GM23338 (cell line): ENCODE data around the gene FHAD1.

ENCODE experiments used
- CREB1 ChIP-seq: fragments of 250-450 bp; sonication (Bioruptor Pico); IDR thresholded peaks from 2 replicates; pipeline ENCODE4 v1.5.0; 2020; ENCODE audit warnings: low read depth, mild to moderate bottlenecking, moderate library complexity
- EZH2 ChIP-seq: fragments of 200-600 bp; sonication (generic); IDR thresholded peaks from one replicate; pipeline ENCODE4 v1.8.0; 2017; ENCODE audit warnings: antibody characterized with exemption, mild to moderate bottlenecking, low read depth; ENCODE audit not compliant: unreplicated experiment
- EZH2phosphoT487 ChIP-seq: fragments of 200-600 bp; sonication (generic); IDR thresholded peaks from one replicate; pipeline ENCODE4 v1.8.1; 2018; ENCODE audit warnings: antibody characterized with exemption; ENCODE audit not compliant: unreplicated experiment
- JUNB ChIP-seq: IDR thresholded peaks from one replicate; pipeline ENCODE4 v1.6.1; 2016; ENCODE audit warnings: antibody characterized with exemption; ENCODE audit not compliant: unreplicated experiment
- NANOG ChIP-seq: IDR thresholded peaks from 2 replicates; pipeline ENCODE4 v1.6.1; 2016; ENCODE audit warnings: antibody characterized with exemption, borderline replicate concordance
- POLR2AphosphoS5 ChIP-seq: IDR thresholded peaks from 2 replicates; pipeline ENCODE4 v1.6.1; 2016; ENCODE audit warnings: antibody characterized with exemption, low read depth
- STAT1 ChIP-seq: IDR thresholded peaks from one replicate; pipeline ENCODE4 v1.6.1; 2016; ENCODE audit warnings: antibody characterized with exemption; ENCODE audit not compliant: unreplicated experiment
- ZNF114 ChIP-seq: fragments of 250-450 bp; sonication (Bioruptor Pico); IDR thresholded peaks from 2 replicates; pipeline ENCODE4 v1.5.0; 2020; ENCODE audit warnings: mild to moderate bottlenecking, moderate library complexity
- ZNF331 ChIP-seq: fragments of 250-450 bp; sonication (Bioruptor Pico); IDR thresholded peaks from 2 replicates; pipeline ENCODE4 v1.5.0; 2020; ENCODE audit warnings: low read depth, mild to moderate bottlenecking, moderate library complexity
- TF ChIP-seq, protein P1 (sequence below), 2 experiments: fragments of 200-600 bp in 1 of 2; sonication (generic) in 1 of 2; conservative IDR thresholded peaks; 2 replicates each; pipeline versions ENCODE4 v1.5.1 to v1.6.1; 2016 to 2017; ENCODE audit warnings: antibody characterized with exemption in 2 of 2, low read depth in 2 of 2, mild to moderate bottlenecking in 2 of 2, moderate library complexity in 1 of 2
- TF ChIP-seq, protein P2 (sequence below): IDR thresholded peaks from one replicate; pipeline ENCODE4 v1.6.1; 2018; ENCODE audit warnings: antibody characterized with exemption; ENCODE audit not compliant: unreplicated experiment
- TF ChIP-seq, protein P3 (sequence below): IDR thresholded peaks from 2 replicates; pipeline ENCODE4 v1.6.1; 2016; ENCODE audit warnings: antibody characterized with exemption
- TF ChIP-seq, protein P4 (sequence below): fragments of 250-450 bp; sonication (Bioruptor Pico); IDR thresholded peaks from 2 replicates; pipeline ENCODE4 v1.5.0; 2020; ENCODE audit warnings: mild to moderate bottlenecking, moderate library complexity

DNA sequence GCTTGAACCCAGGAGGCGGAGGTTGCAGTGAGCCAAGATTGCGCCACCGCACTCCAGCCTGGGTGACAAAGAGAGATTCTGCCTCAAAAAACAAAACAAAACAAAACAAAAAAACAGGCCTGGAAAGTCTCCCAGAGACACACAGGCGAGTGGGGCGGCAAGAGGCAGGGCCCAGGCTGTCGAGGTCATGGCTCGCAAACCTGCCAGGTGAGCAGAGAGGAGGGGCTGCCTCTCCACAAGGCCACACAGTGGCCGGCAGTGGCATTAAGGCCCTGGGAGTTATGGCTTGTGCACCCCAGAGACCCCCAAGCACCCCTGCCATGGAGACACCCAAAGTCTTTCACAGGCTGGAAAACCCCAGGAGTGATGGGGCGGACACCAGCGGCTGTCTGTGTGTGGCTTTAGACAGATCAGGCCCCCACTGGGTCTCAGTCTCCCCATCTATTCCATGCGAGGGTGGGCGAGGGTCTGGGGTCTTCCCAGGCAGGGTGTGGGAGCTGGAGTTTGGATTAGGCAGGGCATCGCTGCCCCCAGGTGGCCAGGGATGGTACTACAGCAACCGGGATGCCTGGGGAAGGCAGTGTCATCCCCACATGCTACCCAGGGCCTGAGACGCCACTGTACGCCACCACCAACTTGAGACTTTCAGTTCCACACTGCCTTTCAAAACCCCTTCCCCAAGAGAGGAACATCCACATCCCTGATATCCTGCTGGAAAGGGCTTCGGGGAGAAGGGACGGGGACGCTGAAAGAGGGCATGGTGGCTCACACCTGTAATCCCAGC is 184.0 kb downstream of the FHAD1 start:
- TF ChIP-seq, protein P1, sequence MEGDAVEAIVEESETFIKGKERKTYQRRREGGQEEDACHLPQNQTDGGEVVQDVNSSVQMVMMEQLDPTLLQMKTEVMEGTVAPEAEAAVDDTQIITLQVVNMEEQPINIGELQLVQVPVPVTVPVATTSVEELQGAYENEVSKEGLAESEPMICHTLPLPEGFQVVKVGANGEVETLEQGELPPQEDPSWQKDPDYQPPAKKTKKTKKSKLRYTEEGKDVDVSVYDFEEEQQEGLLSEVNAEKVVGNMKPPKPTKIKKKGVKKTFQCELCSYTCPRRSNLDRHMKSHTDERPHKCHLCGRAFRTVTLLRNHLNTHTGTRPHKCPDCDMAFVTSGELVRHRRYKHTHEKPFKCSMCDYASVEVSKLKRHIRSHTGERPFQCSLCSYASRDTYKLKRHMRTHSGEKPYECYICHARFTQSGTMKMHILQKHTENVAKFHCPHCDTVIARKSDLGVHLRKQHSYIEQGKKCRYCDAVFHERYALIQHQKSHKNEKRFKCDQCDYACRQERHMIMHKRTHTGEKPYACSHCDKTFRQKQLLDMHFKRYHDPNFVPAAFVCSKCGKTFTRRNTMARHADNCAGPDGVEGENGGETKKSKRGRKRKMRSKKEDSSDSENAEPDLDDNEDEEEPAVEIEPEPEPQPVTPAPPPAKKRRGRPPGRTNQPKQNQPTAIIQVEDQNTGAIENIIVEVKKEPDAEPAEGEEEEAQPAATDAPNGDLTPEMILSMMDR (conservative IDR thresholded peaks at IDR 0.05; ENCODE audit: low read depth in 2 of 2) = peak; percentile 81 to 96
- TF ChIP-seq, protein P2, sequence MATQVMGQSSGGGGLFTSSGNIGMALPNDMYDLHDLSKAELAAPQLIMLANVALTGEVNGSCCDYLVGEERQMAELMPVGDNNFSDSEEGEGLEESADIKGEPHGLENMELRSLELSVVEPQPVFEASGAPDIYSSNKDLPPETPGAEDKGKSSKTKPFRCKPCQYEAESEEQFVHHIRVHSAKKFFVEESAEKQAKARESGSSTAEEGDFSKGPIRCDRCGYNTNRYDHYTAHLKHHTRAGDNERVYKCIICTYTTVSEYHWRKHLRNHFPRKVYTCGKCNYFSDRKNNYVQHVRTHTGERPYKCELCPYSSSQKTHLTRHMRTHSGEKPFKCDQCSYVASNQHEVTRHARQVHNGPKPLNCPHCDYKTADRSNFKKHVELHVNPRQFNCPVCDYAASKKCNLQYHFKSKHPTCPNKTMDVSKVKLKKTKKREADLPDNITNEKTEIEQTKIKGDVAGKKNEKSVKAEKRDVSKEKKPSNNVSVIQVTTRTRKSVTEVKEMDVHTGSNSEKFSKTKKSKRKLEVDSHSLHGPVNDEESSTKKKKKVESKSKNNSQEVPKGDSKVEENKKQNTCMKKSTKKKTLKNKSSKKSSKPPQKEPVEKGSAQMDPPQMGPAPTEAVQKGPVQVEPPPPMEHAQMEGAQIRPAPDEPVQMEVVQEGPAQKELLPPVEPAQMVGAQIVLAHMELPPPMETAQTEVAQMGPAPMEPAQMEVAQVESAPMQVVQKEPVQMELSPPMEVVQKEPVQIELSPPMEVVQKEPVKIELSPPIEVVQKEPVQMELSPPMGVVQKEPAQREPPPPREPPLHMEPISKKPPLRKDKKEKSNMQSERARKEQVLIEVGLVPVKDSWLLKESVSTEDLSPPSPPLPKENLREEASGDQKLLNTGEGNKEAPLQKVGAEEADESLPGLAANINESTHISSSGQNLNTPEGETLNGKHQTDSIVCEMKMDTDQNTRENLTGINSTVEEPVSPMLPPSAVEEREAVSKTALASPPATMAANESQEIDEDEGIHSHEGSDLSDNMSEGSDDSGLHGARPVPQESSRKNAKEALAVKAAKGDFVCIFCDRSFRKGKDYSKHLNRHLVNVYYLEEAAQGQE = no peak
- TF ChIP-seq EZH2 (no peak), POLR2AphosphoS5 (no peak), CREB1 (no peak), EZH2phosphoT487 (no peak), STAT1 (no peak), ZNF331 (CRISPR knock-in tag) (no peak), ZNF114 (CRISPR knock-in tag) (no peak), JUNB (no peak), NANOG (no peak)
- TF ChIP-seq, protein P3, sequence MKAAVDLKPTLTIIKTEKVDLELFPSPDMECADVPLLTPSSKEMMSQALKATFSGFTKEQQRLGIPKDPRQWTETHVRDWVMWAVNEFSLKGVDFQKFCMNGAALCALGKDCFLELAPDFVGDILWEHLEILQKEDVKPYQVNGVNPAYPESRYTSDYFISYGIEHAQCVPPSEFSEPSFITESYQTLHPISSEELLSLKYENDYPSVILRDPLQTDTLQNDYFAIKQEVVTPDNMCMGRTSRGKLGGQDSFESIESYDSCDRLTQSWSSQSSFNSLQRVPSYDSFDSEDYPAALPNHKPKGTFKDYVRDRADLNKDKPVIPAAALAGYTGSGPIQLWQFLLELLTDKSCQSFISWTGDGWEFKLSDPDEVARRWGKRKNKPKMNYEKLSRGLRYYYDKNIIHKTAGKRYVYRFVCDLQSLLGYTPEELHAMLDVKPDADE = no peak
- TF ChIP-seq, protein P4, sequence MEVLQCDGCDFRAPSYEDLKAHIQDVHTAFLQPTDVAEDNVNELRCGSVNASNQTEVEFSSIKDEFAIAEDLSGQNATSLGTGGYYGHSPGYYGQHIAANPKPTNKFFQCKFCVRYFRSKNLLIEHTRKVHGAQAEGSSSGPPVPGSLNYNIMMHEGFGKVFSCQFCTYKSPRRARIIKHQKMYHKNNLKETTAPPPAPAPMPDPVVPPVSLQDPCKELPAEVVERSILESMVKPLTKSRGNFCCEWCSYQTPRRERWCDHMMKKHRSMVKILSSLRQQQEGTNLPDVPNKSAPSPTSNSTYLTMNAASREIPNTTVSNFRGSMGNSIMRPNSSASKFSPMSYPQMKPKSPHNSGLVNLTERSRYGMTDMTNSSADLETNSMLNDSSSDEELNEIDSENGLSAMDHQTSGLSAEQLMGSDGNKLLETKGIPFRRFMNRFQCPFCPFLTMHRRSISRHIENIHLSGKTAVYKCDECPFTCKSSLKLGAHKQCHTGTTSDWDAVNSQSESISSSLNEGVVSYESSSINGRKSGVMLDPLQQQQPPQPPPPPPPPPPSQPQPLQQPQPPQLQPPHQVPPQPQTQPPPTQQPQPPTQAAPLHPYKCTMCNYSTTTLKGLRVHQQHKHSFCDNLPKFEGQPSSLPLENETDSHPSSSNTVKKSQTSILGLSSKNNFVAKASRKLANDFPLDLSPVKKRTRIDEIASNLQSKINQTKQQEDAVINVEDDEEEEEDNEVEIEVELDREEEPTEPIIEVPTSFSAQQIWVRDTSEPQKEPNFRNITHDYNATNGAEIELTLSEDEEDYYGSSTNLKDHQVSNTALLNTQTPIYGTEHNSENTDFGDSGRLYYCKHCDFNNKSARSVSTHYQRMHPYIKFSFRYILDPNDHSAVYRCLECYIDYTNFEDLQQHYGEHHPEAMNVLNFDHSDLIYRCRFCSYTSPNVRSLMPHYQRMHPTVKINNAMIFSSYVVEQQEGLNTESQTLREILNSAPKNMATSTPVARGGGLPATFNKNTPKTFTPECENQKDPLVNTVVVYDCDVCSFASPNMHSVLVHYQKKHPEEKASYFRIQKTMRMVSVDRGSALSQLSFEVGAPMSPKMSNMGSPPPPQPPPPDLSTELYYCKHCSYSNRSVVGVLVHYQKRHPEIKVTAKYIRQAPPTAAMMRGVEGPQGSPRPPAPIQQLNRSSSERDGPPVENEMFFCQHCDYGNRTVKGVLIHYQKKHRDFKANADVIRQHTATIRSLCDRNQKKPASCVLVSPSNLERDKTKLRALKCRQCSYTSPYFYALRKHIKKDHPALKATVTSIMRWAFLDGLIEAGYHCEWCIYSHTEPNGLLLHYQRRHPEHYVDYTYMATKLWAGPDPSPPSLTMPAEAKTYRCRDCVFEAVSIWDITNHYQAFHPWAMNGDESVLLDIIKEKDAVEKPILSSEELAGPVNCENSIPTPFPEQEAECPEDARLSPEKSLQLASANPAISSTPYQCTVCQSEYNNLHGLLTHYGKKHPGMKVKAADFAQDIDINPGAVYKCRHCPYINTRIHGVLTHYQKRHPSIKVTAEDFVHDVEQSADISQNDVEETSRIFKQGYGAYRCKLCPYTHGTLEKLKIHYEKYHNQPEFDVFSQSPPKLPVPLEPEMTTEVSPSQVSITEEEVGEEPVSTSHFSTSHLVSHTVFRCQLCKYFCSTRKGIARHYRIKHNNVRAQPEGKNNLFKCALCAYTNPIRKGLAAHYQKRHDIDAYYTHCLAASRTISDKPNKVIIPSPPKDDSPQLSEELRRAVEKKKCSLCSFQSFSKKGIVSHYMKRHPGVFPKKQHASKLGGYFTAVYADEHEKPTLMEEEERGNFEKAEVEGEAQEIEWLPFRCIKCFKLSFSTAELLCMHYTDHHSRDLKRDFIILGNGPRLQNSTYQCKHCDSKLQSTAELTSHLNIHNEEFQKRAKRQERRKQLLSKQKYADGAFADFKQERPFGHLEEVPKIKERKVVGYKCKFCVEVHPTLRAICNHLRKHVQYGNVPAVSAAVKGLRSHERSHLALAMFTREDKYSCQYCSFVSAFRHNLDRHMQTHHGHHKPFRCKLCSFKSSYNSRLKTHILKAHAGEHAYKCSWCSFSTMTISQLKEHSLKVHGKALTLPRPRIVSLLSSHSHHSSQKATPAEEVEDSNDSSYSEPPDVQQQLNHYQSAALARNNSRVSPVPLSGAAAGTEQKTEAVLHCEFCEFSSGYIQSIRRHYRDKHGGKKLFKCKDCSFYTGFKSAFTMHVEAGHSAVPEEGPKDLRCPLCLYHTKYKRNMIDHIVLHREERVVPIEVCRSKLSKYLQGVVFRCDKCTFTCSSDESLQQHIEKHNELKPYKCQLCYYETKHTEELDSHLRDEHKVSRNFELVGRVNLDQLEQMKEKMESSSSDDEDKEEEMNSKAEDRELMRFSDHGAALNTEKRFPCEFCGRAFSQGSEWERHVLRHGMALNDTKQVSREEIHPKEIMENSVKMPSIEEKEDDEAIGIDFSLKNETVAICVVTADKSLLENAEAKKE (CRISPR knock-in tag) = no peak
